Activated CD4-positive, alpha-beta T cell treated with anti-CD3 and anti-CD28 coated beads, Interleukin-2, amount 50 U/mL, for 48 hours (primary cell): ENCODE measurements around the gene ENTPD6.
A peak's percentile ranks its signal among the peaks of the same experiment; 100 is the strongest.

Source experiments
- DNase-seq, 2 experiments: peaks; one replicate each; pipeline ENCODE4 v3.0.0-alpha.2; 2020

Gene ENTPD6

DNA sequence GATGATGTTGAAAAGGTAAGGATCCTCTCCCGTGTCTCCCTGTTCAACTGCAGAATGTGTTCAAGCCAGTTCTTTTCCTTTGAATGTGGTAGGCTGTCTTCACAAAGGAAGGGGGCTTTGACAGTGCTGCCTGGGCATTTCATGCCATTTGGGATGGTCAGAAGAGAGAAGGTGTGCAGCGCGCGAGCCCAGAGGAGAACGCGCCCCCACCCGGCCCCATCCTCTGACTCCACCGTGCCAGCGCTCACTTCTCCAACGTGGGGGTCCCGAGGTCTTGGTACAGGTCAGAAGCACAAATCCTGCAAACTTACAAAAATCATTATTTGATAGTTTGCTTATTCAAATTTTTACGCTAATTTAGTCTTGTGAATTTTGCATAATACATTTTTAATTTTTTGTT is 14.4 kb downstream of the ENTPD6 start:
- no peak for DNase-seq

DNA sequence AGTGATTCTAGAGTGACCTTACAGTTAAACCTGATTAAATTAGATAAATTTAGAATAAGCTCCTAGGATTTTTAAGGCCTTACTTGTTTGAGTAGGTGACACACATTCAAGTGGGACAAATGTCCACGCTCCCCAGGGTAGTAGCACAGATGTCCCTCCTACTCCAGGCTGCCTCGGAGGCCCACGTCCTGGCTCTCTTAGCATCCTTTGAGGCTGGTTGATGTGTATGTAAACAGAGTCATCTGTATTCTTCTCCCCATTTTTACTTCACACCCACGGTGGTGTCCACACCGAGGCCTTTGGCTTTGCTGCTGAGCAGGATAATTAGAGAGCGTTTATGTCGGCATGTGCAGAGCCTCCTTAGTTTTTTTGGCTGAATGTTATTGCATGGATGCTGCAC is 15.8 kb downstream of the ENTPD6 start:
- no peak for DNase-seq

GRCh38 chr20:25212242-25212641 is 16.7 kb downstream of the ENTPD6 start:
- DNase-seq, result no peak

GRCh38 chr20:25213566-25214425 is 18.3 kb downstream of the ENTPD6 start:
- no peak for DNase-seq

GRCh38 chr20:25214426-25214790 is 18.9 kb downstream of the ENTPD6 start:
- DNase-seq, result no peak

- no peak for DNase-seq
Observed at GRCh38 chr20:25214819-25215218, 19.3 kb downstream of the ENTPD6 start.

DNA sequence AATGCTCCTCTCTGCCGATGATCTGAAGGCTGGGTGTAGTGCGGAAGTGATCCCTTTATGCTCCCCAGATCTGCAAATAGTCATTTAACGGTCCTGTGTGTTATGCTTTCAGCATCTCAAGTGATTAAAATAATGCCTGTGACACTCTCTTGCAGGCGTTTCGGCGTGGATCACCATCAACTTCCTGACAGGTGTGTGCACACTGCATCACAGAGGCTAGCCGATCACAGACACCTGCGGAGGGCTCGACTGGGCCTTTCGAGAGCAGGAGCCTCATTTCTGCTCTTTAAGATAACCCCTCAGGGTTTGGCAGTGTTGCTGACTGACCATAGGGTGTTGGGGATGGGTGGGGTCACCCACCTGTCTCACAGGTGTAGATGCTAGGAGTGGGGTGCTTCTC is 20.0 kb downstream of the ENTPD6 start:
- no peak for DNase-seq

GRCh38 chr20:25216199-25216945 is 20.9 kb downstream of the ENTPD6 start:
- DNase-seq, result no peak

DNA sequence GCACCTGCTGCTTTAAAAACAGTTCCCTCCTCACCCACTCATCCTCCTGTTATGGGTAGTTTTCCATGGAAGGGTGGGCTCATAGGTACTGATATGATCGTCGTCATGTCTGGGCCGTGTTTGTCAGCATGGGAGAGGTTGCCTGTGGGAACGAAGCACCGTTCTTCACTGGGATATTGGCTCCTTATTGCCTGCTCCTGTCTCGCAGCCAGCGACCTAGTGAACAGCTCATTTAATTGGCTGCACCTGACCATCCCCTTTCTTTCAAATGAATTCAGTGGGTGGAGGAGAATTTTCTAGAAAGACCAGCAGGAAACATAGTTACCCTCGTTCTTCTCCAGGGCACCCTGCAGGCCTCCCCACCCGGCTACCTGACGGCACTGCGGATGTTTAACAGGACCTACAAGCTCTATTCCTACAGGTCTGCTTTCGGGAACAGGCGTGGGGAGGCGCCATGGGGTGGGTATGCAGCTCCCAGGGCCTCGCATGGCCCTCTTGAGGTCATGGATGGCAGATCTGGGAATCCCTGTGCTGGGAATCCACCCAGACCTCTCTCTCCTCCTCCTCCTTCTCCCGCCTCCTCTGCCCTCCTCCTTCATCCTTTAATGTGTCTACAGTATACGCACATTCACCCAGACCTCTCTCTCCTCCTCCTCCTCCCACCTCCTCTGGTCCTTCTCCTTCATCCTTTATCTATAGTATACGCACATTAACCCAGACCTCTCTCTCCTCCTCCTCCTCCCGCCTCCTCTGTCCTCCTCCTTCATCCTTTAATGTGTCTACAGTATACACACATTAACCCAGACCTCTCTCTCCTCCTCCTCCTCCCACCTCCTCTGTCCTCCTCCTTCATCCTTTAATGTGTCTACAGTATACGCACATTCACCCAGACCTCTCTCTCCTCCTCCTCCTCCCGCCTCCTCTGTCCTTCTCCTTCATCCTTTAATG is 21.9 kb downstream of the ENTPD6 start:
- no peak for DNase-seq

- no peak for DNase-seq
Observed at GRCh38 chr20:25218109-25218486, 22.6 kb downstream of the ENTPD6 start.

GRCh38 chr20:25218492-25218891 is 23.0 kb downstream of the ENTPD6 start:
- DNase-seq, result no peak

GRCh38 chr20:25219365-25219764 is 23.9 kb downstream of the ENTPD6 start:
- DNase-seq, result no peak

- no peak for DNase-seq
Observed at GRCh38 chr20:25220021-25220730, 24.7 kb downstream of the ENTPD6 start.

GRCh38 chr20:25220810-25221591 is 25.5 kb downstream of the ENTPD6 start:
- DNase-seq, result no peak

- no peak for DNase-seq
Observed at GRCh38 chr20:25221592-25222460, 26.3 kb downstream of the ENTPD6 start.

DNA sequence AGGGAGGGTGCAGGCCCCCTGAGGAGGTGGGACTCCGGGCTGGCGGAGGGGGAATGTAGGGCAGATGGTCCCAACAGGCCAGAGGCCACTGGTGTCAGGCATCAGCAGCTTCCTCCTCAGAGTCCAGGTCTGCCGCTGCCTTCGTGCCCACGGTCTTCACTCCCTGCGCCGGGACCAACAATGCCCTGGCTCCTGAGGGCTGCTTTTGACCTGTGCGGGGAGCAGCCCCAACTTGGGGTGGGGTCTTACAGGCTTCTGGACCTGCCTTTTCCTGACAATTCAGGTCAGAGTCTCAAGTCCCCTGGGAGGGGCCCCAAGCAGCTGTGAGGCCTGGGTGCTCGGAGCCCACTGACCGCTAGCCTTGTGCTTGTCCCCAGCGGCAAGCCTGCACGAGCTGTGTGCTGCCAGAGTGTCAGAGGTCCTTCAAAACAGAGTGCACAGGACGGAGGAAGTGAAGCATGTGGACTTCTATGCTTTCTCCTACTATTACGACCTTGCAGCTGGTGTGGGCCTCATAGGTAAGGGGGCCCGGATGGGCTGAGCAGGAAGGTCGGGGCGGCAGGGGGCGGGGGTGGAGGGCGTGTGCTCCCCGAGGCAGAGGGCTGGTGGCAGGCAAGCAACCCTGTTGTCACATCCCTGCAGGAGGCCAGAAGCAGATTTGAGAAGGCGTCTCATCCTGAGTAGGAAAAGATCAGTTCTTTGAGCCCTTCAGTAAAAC is 27.1 kb downstream of the ENTPD6 start:
- no peak for DNase-seq

DNA sequence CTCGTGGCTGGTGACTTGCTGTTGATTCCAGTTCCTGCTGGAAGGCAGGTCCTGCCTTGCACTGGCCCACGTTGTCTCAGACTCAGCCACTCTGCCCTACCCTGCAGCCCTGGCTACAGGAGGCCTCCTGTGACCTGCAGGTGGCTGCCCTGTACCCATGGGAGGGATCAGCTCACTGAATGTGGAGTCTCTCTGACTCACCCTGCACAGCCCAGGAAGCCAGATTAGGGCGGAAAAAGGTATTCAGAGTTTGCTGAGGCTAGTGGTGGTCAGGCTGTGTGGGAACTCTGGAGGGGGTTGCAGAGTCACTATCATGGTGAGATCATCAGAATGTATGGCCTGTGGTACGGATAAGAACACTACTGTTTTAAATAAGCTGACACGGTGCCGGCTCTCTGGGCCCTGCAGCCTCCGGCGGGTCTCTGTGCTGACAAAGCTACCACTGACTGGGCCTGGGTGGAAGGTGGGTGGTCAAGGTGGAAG is 27.7 kb downstream of the ENTPD6 start:
- DNase-seq, result peak; percentile 56 to 68

GRCh38 chr20:25223765-25224720 is 28.5 kb downstream of the ENTPD6 start:
- no peak for DNase-seq

DNA sequence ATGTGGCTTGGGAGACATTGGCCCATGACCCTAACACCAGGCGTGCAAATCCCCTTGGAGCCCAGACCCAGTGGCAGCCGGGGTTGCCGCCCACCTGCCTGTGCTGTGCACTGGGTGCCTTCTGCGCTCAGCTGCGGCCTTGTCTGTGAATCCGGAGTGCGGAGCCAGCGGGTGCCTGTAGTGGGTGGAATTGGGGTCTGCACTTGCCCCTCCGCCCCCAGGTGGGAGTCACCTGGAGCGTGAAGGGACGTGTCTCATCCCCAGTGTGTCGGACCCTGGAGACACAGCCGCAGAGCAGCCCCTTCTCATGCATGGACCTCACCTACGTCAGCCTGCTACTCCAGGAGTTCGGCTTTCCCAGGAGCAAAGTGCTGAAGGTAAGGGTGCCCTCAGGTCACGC is 29.4 kb downstream of the ENTPD6 start:
- no peak for DNase-seq
